Thoracic aorta (tissue), 2 donors: Measurements from ENCODE around the gene TFEB. TPM values are rescaled to one million over a fixed set of nuclear protein-coding genes. Genes with fewer than 3 reads are reported as not detected.

Source experiments
- ATAC-seq: fragments of 150-250 bp; one replicate; pipeline ENCODE4 v1.8.0; 2017; ENCODE audit warnings: low read depth; ENCODE audit not compliant: insufficient number of reproducible peaks, low FRiP score
- DNase-seq: peaks from one replicate; pipeline ENCODE4 v3.0.0-alpha.2; 2020; ENCODE audit warnings: low spot score
- H3K27ac ChIP-seq, 2 donors: fragments of 200-600 bp; sonication (generic); 1 replicate in 1 of 2; 2 replicates in 1 of 2; pipeline ENCODE4 v1.5.1; 2016; ENCODE audit warnings: mild to moderate bottlenecking in 2 of 2, moderate library complexity in 2 of 2
- H3K27me3 ChIP-seq: fragments of 200-600 bp; sonication (generic); replicated peaks from 2 replicates; pipeline ENCODE4 v1.6.0; 2016; ENCODE audit warnings: mild to moderate bottlenecking; ENCODE audit not compliant: insufficient read depth
- H3K36me3 ChIP-seq: fragments of 200-600 bp; sonication (generic); one replicate; pipeline ENCODE4 v1.5.1; 2016
- H3K4me1 ChIP-seq, 2 donors: fragments of 200-600 bp; sonication (generic); 1 replicate in 1 of 2; 2 replicates in 1 of 2; pipeline versions ENCODE4 v1.5.1 to v1.6.0; 2016; ENCODE audit warnings: low read depth in 2 of 2, mild to moderate bottlenecking in 1 of 2; ENCODE audit not compliant: control insufficient read depth in 1 of 2
- H3K4me3 ChIP-seq: fragments of 200-600 bp; sonication (generic); 2 replicates; pipeline ENCODE4 v1.5.1; 2016; ENCODE audit warnings: mild to moderate bottlenecking
- H3K9me3 ChIP-seq: fragments of 200-600 bp; sonication (generic); 2 replicates; pipeline ENCODE4 v1.5.1; 2016
- total RNA-seq, 2 donors: library from RNA; depleted of rRNA; stranded (reverse); fragments of >200 nt; gene quantifications; one replicate each; pipeline versions ENCODE4 v1.1.0 to v1.2.3, GENCODE V29; 2016
- TF ChIP-seq, protein P1 (sequence below): fragments of 200-600 bp; sonication (generic); IDR thresholded peaks from one replicate; pipeline ENCODE4 v1.5.1; 2019; ENCODE audit warnings: antibody characterized with exemption

Gene TFEB
- total RNA-seq, 2 donors from 2014 or later, result 22.9 to 23.8 TPM

DNA sequence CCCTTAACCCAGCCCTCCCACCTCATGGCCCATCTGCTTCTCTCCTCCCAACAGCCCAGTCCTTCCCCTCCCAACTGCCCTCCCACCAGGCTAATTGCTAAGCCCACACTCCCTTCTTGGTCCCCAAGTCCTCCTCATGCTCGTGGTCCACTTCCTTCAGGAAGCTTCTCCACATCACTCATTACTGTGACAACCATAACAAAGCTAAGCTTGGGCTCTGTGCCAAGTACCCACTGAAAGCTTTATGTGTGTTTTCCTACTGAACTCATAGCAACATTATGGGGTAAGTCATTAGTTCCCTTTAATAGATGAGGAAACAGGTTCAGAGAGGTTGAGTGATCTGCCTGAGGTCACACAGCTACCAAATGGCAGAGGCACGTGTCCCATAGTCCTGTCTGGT is 28.1 kb upstream of the TFEB start:
- TF ChIP-seq, protein P1, sequence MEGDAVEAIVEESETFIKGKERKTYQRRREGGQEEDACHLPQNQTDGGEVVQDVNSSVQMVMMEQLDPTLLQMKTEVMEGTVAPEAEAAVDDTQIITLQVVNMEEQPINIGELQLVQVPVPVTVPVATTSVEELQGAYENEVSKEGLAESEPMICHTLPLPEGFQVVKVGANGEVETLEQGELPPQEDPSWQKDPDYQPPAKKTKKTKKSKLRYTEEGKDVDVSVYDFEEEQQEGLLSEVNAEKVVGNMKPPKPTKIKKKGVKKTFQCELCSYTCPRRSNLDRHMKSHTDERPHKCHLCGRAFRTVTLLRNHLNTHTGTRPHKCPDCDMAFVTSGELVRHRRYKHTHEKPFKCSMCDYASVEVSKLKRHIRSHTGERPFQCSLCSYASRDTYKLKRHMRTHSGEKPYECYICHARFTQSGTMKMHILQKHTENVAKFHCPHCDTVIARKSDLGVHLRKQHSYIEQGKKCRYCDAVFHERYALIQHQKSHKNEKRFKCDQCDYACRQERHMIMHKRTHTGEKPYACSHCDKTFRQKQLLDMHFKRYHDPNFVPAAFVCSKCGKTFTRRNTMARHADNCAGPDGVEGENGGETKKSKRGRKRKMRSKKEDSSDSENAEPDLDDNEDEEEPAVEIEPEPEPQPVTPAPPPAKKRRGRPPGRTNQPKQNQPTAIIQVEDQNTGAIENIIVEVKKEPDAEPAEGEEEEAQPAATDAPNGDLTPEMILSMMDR, result no peak
- ATAC-seq, result no peak

DNA sequence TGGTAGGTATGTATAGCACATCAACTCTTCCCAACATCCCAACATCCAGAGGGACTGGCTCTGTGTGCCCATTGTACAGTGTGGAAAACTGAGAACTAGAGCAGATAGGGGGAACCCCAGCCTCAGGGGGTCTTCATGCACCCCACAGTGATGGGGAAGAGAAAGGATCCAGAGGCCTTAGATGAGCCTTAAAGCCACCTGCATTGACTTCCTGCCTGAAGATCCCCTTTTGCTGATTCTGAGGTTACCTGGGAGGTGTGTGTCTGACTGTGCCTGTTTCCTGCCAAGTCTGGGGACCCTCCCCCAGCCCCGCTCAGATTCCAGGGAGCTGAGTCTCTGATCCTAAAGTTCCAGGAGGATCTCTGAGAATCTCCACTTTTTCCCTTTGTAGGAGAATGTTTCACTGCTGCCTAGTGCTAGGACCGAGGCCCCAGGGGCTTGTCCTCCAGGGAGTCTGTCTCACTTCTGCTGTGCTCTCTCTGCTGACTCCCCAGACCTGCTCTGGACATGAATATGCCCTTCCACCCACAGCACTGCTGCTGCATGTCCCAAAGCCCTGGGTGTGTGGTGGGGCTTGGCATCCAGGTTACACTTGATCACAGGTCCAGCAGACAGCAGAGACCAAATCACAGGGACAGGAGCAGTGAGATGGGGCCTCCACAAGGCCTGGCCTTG is 24.6 kb upstream of the TFEB start:
- H3K9me3 ChIP-seq, result no peaks in the 10 kb centered on the region
- no peak for ATAC-seq

More for the DNA sequence above, 28.1 kb upstream of the TFEB start:
- no peak for DNase-seq
- H3K36me3 ChIP-seq, result no peaks in the 10 kb centered on the region
- H3K27me3 ChIP-seq, result no peaks in the 10 kb centered on the region
- H3K9me3 ChIP-seq, result no peaks in the 10 kb centered on the region
- no peak overlapping the region for H3K27ac ChIP-seq
- peaks cover 0 to 7% of the 10 kb centered on the region in 2 donors for H3K4me1 ChIP-seq
- no peak overlapping the region for H3K4me3 ChIP-seq

GRCh38 chr6:41759106-41759904 is 23.9 kb upstream of the TFEB start:
- Histone ChIP-seq H3K4me3 (no peak overlapping the region), H3K27ac (no peak overlapping the region), H3K9me3 (no peaks in the 10 kb centered on the region), H3K36me3 (no peaks in the 10 kb centered on the region), H3K4me1 (no peaks in the 10 kb centered on the region), H3K27me3 (no peaks in the 10 kb centered on the region)
- DNase-seq, result no peak
- TF ChIP-seq, protein P1, result no peak
- no peak for ATAC-seq

More for the DNA sequence above, 24.6 kb upstream of the TFEB start:
- Histone ChIP-seq H3K27me3 (no peaks in the 10 kb centered on the region), H3K4me3 (no peak overlapping the region), H3K36me3 (no peaks in the 10 kb centered on the region), H3K4me1 (no peaks in the 10 kb centered on the region), H3K27ac (no peak overlapping the region)
- TF ChIP-seq, protein P1, result no peak
- DNase-seq, result no peak

- Histone ChIP-seq H3K27me3 (no peaks in the 10 kb centered on the region), H3K36me3 (no peaks in the 10 kb centered on the region), H3K4me1 (no peaks in the 10 kb centered on the region), H3K9me3 (no peaks in the 10 kb centered on the region), H3K4me3 (no peak overlapping the region), H3K27ac (no peak overlapping the region)
- DNase-seq, result no peak
- TF ChIP-seq, protein P1, result no peak
- no peak for ATAC-seq
Measured at GRCh38 chr6:41758641-41759035, 23.2 kb upstream of the TFEB start.

DNA sequence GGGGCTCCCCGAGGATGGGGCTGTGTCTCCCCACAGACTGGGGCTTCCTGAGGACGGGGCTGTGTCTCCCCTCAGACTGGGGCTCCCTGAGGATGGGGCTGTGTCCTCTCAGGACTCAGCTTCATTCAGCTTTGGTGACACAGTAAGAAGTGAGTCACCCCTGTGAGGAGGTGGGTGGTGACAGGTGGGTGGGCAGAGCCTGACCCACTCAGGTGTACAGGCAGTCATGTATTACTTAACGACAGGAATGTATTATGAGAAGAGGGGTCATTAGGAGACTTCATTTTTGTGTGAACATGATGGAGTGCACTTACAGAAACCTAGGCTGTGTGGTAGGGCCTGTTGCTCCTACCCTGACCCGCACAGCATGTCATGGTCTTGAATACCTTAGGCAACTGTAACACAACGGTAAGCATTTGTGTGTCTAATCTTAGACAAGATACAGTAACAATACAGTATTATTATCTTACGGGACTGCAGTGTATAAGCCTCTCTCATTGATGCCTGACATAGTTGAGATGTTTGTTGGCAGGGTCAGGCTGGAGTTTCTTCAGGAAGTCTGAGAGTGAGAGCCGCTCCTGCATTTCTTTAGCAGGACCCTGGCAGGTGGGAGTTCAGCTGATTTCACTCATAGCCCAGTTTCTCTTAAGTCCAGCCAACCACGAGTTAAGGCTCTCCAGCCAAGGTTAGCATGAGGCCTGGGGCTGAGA is 22.7 kb upstream of the TFEB start:
- DNase-seq, result no peak
- Histone ChIP-seq H3K4me3 (no peak overlapping the region), H3K36me3 (no peaks in the 10 kb centered on the region), H3K27me3 (no peaks in the 10 kb centered on the region), H3K27ac (no peak overlapping the region), H3K4me1 (no peaks in the 10 kb centered on the region), H3K9me3 (no peaks in the 10 kb centered on the region)
- ATAC-seq, result no peak
- TF ChIP-seq, protein P1, result no peak
